ENCODE results near the gene ITSN1. TPM values are rescaled to one million over a fixed set of nuclear protein-coding genes. Genes with fewer than 3 reads are reported as not detected.

ITSN1 gene
- total and polyA plus RNA-seq, 2 of the 13 experiments (the other 11 are each of a cell fraction or from before 2014, with no cell fraction given) = 26.1 to 33.8 TPM

GRCh38 chr21:33642027-33642895 lies at the start of gene ITSN1 (continued):
- no peak for TF ChIP-seq TRAFD1 (CRISPR knock-in tag; IDR thresholded peaks at IDR 0.05; ENCODE audit: borderline replicate concordance)
- 0 out of 2 replicates have a peak, but pooled peaks have one; percentile 6 for TF ChIP-seq ZNF543 (CRISPR knock-in tag; IDR thresholded peaks at IDR 0.05)
- TF ChIP-seq ATF6 (CRISPR knock-in tag; conservative IDR thresholded peaks at IDR 0.05) = no peak
- TF ChIP-seq HNRNPL (IDR thresholded peaks at IDR 0.05; ENCODE audit: low read depth, low read length) = no peak
- TF ChIP-seq ZFP90 (CRISPR knock-in tag; IDR thresholded peaks at IDR 0.05; ENCODE audit: borderline replicate concordance) = 0 out of 2 replicates have a peak, but pooled peaks have one; percentile 29
- TF ChIP-seq ZNF44 (CRISPR knock-in tag; IDR thresholded peaks at IDR 0.05) = no peak
- TF ChIP-seq ZNF747 (CRISPR knock-in tag; IDR thresholded peaks at IDR 0.05; ENCODE audit: borderline replicate concordance) = peak; percentile 41; the same call in 1 of the 2 replicates
- no peak for TF ChIP-seq ZZZ3 (CRISPR knock-in tag; IDR thresholded peaks at IDR 0.05; ENCODE audit: borderline replicate concordance)
- 0 out of 2 replicates have a peak, but pooled peaks have one; percentile 9 for TF ChIP-seq DRAP1 (CRISPR knock-in tag; IDR thresholded peaks at IDR 0.05)
- no peak for TF ChIP-seq ZBTB42 (CRISPR knock-in tag; IDR thresholded peaks at IDR 0.05)
- no peak for TF ChIP-seq KAT2B (IDR thresholded peaks at IDR 0.05; ENCODE audit: borderline replicate concordance, low read depth, low read length)
- no peak for TF ChIP-seq ZNF530 (CRISPR knock-in tag; IDR thresholded peaks at IDR 0.05; ENCODE audit: low read depth)
- no peak for TF ChIP-seq ZNF331 (CRISPR knock-in tag; IDR thresholded peaks at IDR 0.05)
- TF ChIP-seq SNAPC5 (CRISPR knock-in tag; IDR thresholded peaks at IDR 0.05; ENCODE audit: borderline replicate concordance) = peak; percentile 94; the same call in 1 of the 2 replicates
- TF ChIP-seq FOXO4 (CRISPR knock-in tag; conservative IDR thresholded peaks at IDR 0.05) = no peak
- TF ChIP-seq GPBP1L1 (CRISPR knock-in tag; IDR thresholded peaks at IDR 0.05) = no peak
- peak; percentile 81 for TF ChIP-seq THAP11 (CRISPR knock-in tag; IDR thresholded peaks at IDR 0.05)
